Osteoblast (primary cell): ENCODE measurements around the gene PLA2R1. TPM values are rescaled to one million over a fixed set of nuclear protein-coding genes. Genes with fewer than 3 reads are reported as not detected.

Source experiments
- DNase-seq: peaks from one replicate; pipeline ENCODE4 v3.0.0; 2011; ENCODE audit warnings: low spot score, mixed read lengths; ENCODE audit not compliant: insufficient read length; ENCODE audit errors: missing footprints
- H2AFZ ChIP-seq: 2 replicates; pipeline ENCODE4 v1.6.0; 2011; ENCODE audit warnings: mild to moderate bottlenecking, low read length
- H3K27ac ChIP-seq: 2 replicates; pipeline ENCODE4 v1.5.1; 2011; ENCODE audit warnings: mild to moderate bottlenecking, low read depth, low read length, moderate library complexity
- H3K27me3 ChIP-seq: 2 replicates; pipeline ENCODE4 v1.6.0; 2012; ENCODE audit warnings: mild to moderate bottlenecking, control low read depth, inconsistent platforms, low read length, moderate library complexity; ENCODE audit not compliant: insufficient read depth
- H3K36me3 ChIP-seq: 2 replicates; pipeline ENCODE4 v1.5.1; 2011; ENCODE audit warnings: mild to moderate bottlenecking, low read length, control low read depth, moderate library complexity; ENCODE audit not compliant: insufficient read depth
- H3K4me1 ChIP-seq: 2 replicates; pipeline ENCODE4 v1.5.1; 2011; ENCODE audit warnings: mild to moderate bottlenecking, low read length, control low read depth, moderate library complexity; ENCODE audit not compliant: insufficient read depth
- H3K4me2 ChIP-seq: 2 replicates; pipeline ENCODE4 v1.6.0; 2011; ENCODE audit warnings: mild to moderate bottlenecking, low read length; ENCODE audit not compliant: insufficient read depth
- H3K4me3 ChIP-seq: fragments of 200-600 bp; sonication (generic); 3 replicates; pipeline ENCODE4 v1.5.1; 2012; ENCODE audit warnings: mild to moderate bottlenecking, low read length, inconsistent platforms; ENCODE audit not compliant: insufficient read depth
- H3K79me2 ChIP-seq: 2 replicates; pipeline ENCODE4 v1.6.0; 2012; ENCODE audit warnings: mild to moderate bottlenecking, low read length, control low read depth, inconsistent platforms; ENCODE audit not compliant: insufficient read depth
- H3K9me3 ChIP-seq: 2 replicates; pipeline ENCODE4 v1.5.1; 2011; ENCODE audit warnings: low read depth, low read length, control low read depth
- H4K20me1 ChIP-seq: 2 replicates; pipeline ENCODE4 v1.6.0; 2012; ENCODE audit warnings: mild to moderate bottlenecking, low read length, control low read depth; ENCODE audit not compliant: insufficient read depth
- total RNA-seq: library from RNA; depleted of rRNA; stranded (reverse); fragments of >200 nt; gene quantifications from 2 replicates; pipeline ENCODE4 v1.2.3, GENCODE V29; 2012
- TF ChIP-seq, protein P1 (sequence below): IDR thresholded peaks from 2 replicates; pipeline ENCODE4 v1.5.1; 2011; ENCODE audit warnings: mild to moderate bottlenecking, low read depth, low read length, moderate library complexity; ENCODE audit errors: extremely low read depth

The PLA2R1 gene
- total RNA-seq, 1 donor = 19.9 TPM

DNA sequence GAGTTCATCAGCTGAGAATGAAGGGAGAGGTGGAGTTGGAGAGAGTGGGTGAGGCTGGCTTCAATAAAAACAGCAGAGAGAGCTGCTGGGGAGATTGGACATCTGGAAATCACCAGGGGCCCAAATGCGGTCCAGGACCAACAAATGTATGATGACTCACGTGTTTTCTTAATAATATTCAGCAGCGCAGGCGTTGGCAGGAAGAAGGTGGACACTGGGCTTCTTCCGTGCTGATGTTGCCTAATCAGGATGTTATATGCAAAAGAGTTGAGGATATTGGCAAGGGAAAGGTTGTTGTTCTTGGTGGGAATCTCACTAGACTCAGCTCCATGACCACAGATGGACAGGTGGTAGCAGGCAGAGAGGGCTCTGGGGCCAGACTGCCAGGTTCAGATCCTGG is 12.8 kb upstream of the PLA2R1 start:
- H4K20me1 ChIP-seq = no peaks in the 10 kb centered on the region
- H3K4me1 ChIP-seq = peaks cover 13% of the 10 kb centered on the region
- peak overlapping the region; percentile 36 for H3K27ac ChIP-seq
- H3K4me3 ChIP-seq = no peak overlapping the region
- H3K79me2 ChIP-seq = no peaks in the 10 kb centered on the region
- no peaks in the 10 kb centered on the region for H3K9me3 ChIP-seq
- peak overlapping the region; percentile 65 for H3K4me2 ChIP-seq
- H3K27me3 ChIP-seq = no peaks in the 10 kb centered on the region
- no peak overlapping the region for H2AFZ ChIP-seq
- peak; percentile 85 for DNase-seq
- no peaks in the 10 kb centered on the region for H3K36me3 ChIP-seq
- TF ChIP-seq, protein P1, sequence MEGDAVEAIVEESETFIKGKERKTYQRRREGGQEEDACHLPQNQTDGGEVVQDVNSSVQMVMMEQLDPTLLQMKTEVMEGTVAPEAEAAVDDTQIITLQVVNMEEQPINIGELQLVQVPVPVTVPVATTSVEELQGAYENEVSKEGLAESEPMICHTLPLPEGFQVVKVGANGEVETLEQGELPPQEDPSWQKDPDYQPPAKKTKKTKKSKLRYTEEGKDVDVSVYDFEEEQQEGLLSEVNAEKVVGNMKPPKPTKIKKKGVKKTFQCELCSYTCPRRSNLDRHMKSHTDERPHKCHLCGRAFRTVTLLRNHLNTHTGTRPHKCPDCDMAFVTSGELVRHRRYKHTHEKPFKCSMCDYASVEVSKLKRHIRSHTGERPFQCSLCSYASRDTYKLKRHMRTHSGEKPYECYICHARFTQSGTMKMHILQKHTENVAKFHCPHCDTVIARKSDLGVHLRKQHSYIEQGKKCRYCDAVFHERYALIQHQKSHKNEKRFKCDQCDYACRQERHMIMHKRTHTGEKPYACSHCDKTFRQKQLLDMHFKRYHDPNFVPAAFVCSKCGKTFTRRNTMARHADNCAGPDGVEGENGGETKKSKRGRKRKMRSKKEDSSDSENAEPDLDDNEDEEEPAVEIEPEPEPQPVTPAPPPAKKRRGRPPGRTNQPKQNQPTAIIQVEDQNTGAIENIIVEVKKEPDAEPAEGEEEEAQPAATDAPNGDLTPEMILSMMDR = no peak

DNA sequence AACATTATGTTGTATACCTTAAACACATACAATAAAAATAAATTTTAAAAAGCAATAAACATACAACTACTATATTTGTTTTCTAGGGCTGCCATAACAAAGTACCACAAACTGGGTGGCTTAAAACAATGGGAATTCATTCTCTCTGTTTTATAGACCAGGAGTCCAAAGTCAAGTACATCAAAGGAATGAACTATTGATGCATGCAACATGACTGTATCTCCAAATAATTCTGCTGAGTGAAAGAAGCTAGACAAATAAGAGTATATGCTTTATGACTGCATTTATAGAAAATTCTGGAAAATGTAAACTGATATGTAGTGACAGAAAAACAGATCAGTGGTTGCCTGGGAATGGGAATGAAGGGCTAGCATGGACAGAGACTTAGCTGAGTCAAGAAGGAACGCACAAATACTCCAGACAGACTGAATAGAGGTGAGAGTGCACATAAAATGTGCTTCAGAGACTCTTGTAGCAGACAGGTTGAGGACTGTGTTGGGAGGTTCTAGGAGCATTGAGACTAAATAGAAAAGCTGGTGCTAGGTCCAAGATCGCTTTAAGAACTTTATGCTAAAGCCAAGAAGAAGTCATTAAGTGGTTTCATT is 11.0 kb upstream of the PLA2R1 start:
- H3K27me3 ChIP-seq = no peaks in the 10 kb centered on the region
- H3K4me3 ChIP-seq = no peak overlapping the region
- H3K9me3 ChIP-seq = peaks cover 2% of the 10 kb centered on the region
- no peak overlapping the region for H2AFZ ChIP-seq
- H3K36me3 ChIP-seq = no peaks in the 10 kb centered on the region
- TF ChIP-seq, protein P1 = no peak
- no peak overlapping the region for H3K27ac ChIP-seq
- DNase-seq = no peak
- no peaks in the 10 kb centered on the region for H3K79me2 ChIP-seq
- H4K20me1 ChIP-seq = no peaks in the 10 kb centered on the region
- H3K4me1 ChIP-seq = peaks cover 13% of the 10 kb centered on the region
- no peak overlapping the region for H3K4me2 ChIP-seq

DNA sequence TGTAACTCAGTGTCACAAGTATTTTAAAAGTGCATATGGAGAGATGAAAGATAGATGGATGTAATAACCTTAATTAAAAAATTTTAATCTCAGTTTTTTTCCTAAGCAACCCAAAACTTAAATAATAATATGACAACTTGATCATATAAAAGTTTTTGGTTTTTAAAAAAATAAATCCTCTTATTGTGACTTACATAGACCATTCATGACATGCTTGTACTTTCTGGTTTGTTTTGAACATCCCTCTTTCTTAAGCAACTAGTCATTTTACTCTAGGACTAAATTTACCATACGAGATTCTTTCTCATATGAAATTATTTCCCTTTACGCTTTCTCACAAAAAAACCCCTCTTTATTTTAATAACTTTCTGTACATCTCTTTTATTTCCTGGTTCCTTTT is 6.5 kb upstream of the PLA2R1 start:
- Histone ChIP-seq H3K4me2 (no peak overlapping the region), H3K27ac (no peak overlapping the region), H4K20me1 (no peaks in the 10 kb centered on the region), H3K36me3 (no peaks in the 10 kb centered on the region), H3K9me3 (peaks cover 2% of the 10 kb centered on the region), H2AFZ (no peak overlapping the region), H3K79me2 (no peaks in the 10 kb centered on the region), H3K4me3 (no peak overlapping the region), H3K27me3 (no peaks in the 10 kb centered on the region), H3K4me1 (no peaks in the 10 kb centered on the region)
- TF ChIP-seq, protein P1 = no peak
- DNase-seq = no peak

DNA sequence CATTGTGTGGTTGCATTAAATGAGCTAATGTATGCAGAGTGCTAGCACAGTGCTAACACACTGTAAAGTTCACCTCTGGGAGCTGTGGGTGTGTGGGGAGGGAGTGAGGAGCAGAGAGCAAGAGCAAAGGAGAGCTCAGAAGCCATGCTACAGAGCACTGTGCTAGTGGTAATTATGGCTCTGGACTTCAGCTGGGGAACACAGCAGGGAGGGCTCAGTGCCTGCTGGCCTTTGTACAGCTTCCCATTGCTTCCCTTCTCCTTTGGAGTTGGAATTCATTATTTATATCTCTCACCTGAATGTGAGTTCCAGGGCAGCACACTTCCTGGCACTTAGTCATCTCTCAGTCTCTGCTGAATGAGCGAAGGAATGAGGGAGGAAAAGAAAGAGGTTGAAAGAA is 2.5 kb upstream of the PLA2R1 start:
- TF ChIP-seq, protein P1 = no peak
- Histone ChIP-seq H2AFZ (no peak overlapping the region), H4K20me1 (no peaks in the 10 kb centered on the region), H3K36me3 (no peaks in the 10 kb centered on the region), H3K4me2 (no peak overlapping the region), H3K27ac (no peak overlapping the region), H3K9me3 (peaks cover 2% of the 10 kb centered on the region), H3K27me3 (peaks cover 2% of the 10 kb centered on the region), H3K4me1 (peaks cover 9% of the 10 kb centered on the region), H3K79me2 (peaks cover 19% of the 10 kb centered on the region), H3K4me3 (no peak overlapping the region)
- DNase-seq = no peak
